Stimulated activated CD4-positive, alpha-beta T cell treated with anti-CD3 and anti-CD28 coated beads, Interleukin-2, amount 100 ng/mL, for 48 hours (primary cell): Measurements from ENCODE around the gene MYMK.

Experiments used
- DNase-seq, 2 donors: peaks; one replicate each; pipeline ENCODE4 v3.0.0-alpha.2; 2020

The MYMK gene

GRCh38 chr9:133557581-133557980 is 32.8 kb upstream of the MYMK start:
- no peak for DNase-seq

GRCh38 chr9:133556354-133556753 is 31.6 kb upstream of the MYMK start:
- no peak for DNase-seq

GRCh38 chr9:133554729-133555128 is 30.0 kb upstream of the MYMK start:
- DNase-seq = no peak

DNA sequence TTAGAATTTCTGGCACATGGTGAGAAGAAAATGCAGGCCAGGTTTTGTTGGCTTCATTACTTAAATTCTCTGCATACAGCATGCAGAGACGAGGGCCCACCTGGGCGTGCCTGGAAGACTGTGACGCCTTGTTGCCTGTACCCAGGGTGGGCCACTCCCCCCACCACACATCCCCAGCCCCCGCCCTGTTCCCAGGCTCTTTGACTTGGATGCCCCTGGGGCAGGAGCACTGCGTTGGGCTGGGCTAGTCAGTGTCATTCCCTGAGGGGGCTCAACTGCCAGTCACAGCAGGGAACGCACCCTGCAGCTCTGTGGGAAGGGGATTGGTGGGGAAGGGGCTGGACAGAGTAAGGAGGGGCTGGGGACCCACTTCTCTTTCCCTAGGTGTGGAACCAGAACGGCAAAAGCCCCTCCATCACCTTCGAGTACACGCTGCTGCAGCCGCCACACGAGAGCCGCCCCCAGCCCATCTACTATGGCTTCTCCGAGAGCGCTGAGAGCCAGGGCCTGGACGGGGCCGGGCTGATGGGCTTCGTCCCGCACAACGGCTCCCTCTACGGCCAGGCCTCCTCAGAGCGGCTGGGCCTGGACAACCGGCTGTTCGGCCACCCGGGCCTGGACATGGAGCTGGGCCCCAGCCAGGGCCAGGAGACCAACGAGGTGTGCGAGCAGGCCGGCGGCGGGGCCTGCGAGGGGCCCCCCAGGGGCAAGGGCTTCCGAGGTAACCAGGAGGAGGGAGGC is 29.4 kb upstream of the MYMK start:
- no peak for DNase-seq

DNA sequence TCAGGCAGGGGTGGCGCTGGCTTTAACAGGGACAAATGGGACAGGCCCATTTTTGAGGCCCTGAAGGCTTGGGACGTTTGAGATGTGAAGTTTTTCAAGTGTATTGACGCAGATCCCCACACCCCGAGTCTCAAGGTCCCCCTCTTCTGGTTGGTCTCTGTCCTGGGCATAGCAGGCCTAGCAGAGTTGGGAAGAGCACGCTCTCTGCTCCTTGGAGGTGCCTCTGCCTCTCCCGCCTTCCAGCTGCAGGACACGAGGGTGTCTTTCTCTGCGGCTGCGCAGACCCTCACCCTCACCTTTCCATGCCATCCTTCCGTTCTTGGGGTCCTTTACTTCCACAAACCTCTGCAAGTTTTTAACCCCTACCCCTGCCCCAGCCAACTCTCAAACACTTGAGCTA is 28.4 kb upstream of the MYMK start:
- DNase-seq = no peak

- DNase-seq = no peak
Measured at GRCh38 chr9:133552236-133552635, 27.5 kb upstream of the MYMK start.

- no peak for DNase-seq
Measured at GRCh38 chr9:133551446-133551845, 26.7 kb upstream of the MYMK start.

- DNase-seq = no peak
Measured at GRCh38 chr9:133547116-133547515, 22.4 kb upstream of the MYMK start.

DNA sequence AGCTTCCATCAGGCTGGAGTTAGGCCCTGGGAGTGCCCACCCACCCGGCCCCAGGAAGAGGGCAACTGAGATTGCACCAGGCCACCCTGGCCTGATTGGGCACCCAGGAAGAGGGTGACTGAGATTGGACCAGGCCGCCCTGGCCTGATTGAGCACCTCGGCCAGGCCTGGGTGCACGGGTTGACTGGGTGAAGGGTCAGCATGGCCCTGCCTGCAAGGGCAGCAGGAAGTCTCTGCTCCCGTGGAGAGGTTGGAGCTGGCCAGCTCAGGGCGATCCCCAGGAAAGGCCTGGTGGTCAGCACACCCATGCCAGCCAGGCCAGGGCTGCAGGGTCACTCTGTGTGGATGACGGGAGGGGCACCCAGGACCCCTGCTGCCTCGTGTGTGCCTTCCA is 21.5 kb upstream of the MYMK start:
- DNase-seq = no peak

- no peak for DNase-seq
Measured at GRCh38 chr9:133545494-133546286, 20.9 kb upstream of the MYMK start.

- no peak for DNase-seq
Measured at GRCh38 chr9:133543772-133544467, 19.2 kb upstream of the MYMK start.

DNA sequence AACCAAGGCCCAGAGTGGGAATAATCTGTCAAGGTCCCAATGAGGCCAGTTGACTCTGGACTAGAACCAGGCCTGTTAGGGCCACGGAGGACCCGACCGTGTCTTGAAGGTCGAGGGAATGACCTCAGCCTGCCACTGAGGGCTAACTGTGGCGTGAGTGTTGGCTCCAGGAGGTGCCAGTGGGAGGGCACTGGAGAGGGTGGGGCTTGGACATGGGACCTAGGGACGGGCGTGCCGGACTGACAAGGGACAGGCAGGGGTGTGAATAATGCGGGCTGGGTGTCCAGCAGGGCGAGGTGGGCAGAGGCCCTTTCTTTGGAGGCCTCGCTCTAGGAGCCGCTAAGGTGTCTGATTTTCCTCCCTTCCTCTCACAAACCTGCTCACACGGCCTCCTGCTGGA is 17.2 kb upstream of the MYMK start:
- no peak for DNase-seq

GRCh38 chr9:133540698-133541025 is 15.9 kb upstream of the MYMK start:
- no peak for DNase-seq

DNA sequence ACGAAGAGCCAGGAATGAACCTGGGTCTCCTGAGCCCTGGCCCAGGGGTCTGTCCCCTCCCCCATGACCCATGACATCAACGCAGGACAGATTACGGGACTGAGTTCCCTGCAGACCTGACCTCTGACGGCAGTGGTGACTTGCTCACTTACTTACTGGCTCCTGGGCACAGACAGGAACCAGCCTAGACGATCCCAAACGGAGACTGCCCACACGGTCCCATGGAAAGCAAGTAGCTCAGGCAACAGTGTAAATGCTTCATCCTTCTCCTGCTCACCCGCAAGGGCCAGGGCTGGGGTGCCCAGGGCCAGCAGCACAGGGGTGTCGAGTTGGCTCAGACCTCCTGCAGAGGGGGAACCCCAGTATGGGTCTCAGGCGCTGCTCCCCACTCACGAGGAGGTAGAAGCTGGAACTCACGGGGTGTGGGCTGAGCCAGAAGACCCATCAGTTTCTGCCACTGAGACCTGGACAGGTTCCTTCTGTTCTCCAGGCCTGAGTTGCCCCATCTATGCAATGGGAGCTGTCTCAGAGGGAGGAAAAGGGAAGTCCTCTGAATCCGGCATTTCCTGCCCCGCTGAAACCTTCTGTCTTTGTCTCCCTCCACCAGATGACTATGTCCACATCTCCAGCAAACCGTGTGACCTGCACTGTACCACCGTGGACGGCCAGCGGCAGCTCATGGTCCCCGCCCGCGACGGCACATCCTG is 15.4 kb upstream of the MYMK start:
- DNase-seq = no peak

DNA sequence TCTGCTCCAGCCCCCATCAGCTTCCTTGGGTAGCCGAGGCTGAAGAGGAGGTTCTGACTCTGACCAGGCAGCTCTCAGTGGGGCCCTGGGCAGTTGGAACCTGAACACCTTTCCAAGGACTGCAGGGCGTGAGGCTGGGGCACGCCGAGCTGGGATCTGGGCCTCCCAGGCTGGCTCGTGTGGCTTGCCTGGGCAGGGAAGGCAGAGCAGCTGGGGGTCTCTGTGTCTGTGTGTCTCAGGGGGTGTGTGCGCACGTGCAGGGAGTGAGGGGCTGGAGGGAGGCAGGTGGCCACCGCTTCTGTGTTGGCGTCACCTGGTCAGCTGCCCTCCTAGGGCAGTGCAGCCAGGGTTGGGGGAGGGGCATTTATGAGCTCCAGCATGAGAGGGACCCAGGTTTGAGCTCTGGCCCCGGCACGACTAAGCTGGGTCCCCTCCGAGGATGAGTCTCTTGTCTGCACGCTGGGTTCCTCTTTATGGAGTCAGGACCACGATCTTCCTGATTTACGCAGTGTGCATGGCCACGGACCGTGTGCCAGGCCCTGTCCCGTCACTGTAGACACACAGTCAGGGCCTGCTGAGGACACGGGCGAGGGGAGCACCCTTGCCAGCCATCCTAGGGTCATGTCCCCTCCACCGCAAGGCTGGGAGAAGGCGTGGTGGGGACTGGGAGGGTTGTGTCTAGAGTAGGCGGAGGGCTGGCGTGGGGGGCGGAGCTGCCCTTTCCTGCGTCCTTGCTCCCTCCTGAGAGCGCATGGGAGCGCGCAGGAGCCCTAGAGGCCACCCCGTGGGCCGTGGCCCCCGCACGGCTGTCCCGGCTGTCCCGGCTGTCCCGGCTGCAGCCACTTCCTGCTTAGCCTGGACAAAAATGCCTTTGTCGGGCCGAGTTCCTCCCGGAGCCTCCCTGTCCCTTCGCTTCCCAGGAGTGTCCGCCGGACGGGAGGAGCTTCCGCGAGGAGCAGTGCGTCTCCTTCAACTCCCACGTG is 14.4 kb upstream of the MYMK start:
- no peak for DNase-seq

- no peak for DNase-seq
Measured at GRCh38 chr9:133538176-133538575, 13.4 kb upstream of the MYMK start.

DNA sequence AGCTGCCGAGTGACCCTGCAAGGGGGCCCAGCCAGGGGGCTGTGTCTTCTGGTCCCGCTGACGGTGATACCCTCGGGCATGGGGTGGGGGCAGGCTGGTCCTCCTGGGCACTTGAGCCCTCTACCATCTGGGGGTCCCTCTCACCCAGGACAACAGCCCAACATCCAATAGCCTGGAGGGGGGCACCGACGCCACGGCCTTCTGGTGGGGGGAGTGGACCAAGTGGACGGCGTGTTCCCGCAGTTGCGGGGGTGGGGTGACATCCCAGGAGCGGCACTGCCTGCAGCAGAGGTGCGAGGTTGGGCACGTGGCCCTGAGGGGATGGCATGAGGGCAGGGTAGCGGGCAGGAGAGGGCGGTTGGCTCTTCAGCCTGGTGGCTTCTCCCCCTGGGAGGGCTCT is 12.5 kb upstream of the MYMK start:
- DNase-seq = no peak

DNA sequence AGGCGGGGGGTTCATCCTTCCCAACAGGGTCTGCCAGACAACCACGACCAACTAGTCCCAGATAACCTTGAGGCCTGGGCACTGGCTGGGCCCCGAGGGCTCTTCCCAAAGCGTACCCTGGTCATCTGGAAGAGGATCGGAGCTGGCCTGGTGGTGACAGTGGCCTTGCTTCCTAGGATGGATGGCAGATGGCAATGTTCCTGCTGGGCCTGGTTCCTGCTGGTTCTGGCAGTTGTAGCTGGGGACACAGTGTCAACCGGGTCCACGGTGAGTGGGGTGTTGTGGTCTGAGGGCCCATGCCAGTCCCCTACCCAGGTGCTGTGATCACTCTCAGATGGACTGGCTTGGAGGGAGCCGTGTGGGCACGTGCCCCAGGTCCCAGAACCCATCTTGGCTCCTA is 11.8 kb upstream of the MYMK start:
- DNase-seq = no peak

GRCh38 chr9:133536080-133536479 is 11.3 kb upstream of the MYMK start:
- DNase-seq = no peak

DNA sequence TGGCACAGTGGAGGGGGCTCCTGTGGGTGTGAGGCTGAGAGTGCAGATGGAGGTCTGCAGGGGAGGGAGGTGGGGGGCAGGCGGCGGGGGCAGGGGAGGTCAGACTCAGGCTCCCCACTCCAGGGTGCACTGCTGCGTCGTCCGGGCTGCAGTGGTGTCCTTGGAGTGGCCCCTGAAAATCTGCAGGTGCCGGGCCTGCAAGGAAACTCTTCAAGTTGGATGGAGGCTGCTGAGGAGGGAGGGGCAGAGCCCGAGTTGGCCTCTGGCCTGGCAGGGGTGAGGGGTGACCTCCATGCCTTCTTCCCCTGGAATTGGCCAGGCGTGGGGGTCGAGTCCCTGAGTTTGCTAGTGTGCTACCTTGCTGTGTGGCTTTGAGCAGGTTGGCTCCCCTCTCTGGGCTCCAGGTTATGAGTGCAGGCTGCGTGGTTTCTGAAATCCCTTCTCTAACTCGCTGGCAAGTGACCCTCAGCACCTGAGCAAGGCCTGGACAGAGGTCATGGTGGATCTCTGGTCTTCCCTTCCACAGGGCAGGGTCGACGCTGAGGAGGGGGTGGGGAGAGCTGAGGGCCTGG is 10.6 kb upstream of the MYMK start:
- DNase-seq = no peak

- DNase-seq = no peak
Measured at GRCh38 chr9:133534346-133535291, 9.9 kb upstream of the MYMK start, which contains the start of gene ADAMTSL2. ADAMTSL2 (plus strand) TSS chr9:133534704; CDS start chr9:133536713, 2,009 bp downstream.
